HepG2 (cell line): ENCODE data around the gene MAPK14. TPM values are rescaled to one million over a fixed set of nuclear protein-coding genes. Genes with fewer than 3 reads are reported as not detected.

ENCODE experiments used
- ATAC-seq: fragments of 200-7000 bp; cut with Tn5 transposase; 3 replicates; pipeline ENCODE4 v1.9.1; 2020; ENCODE audit warnings: mild to moderate bottlenecking, moderate library complexity
- BruUV-seq: library from RNA; stranded (reverse); fragments of 400-500 nt; replicated peaks from 2 replicates; lab custom pipeline; 2021; lab: Mats Ljungman, UMichigan
- CTCF ChIA-PET: fragments of 300-600 bp; formaldehyde crosslinking; extraction: SDS; loops from one replicate; lab custom pipeline; 2021; ENCODE audit warnings: low total read pairs, inconsistent platforms, low intra/inter-chr PET ratio; lab: Yijun Ruan, JAX
- POLR2A ChIA-PET: fragments of 350-600 bp; sonication (Branson Sonifier 250); formaldehyde crosslinking; loops from one replicate; lab custom pipeline; 2020; ENCODE audit warnings: antibody characterized with exemption, inconsistent platforms; lab: Yijun Ruan, JAX
- DNase-seq: peaks from one replicate; pipeline ENCODE4 v3.0.0-alpha.2; 2015; ENCODE audit warnings: low spot score
- FAIRE-seq: peaks from 3 replicates; lab custom pipeline; 2011; peaks lifted over from hg19 to GRCh38; lab: Jason Lieb, UNC
- H2AFZ ChIP-seq: one replicate; pipeline ENCODE4 v1.6.1; 2011; ENCODE audit warnings: low read length, inconsistent platforms
- H3K27ac ChIP-seq: fragments of 300-600 bp; 3 replicates; pipeline ENCODE4 v1.8.0; 2011; ENCODE audit warnings: mixed run types, mild to moderate bottlenecking, mixed read lengths, low read length, inconsistent platforms; ENCODE audit not compliant: insufficient read depth; ENCODE audit errors: extremely low read length
- H3K27me3 ChIP-seq, 2 experiments: fragments of 200-600 bp in 1 of 2; 2 replicates in 1 of 2; 3 replicates in 1 of 2; pipeline versions ENCODE4 v1.6.0 to v1.8.0; 2011; ENCODE audit warnings: low read length in 2 of 2, mild to moderate bottlenecking in 2 of 2, moderate library complexity in 2 of 2, inconsistent platforms in 1 of 2; ENCODE audit not compliant: insufficient read depth in 2 of 2, control insufficient read depth in 1 of 2
- H3K36me3 ChIP-seq, 2 experiments: fragments of 200-600 bp in 1 of 2; replicated peaks in 1 of 2; 2 replicates in 1 of 2; 3 replicates in 1 of 2; pipeline versions ENCODE4 v1.5.1 to v1.8.0; 2011; ENCODE audit warnings: low read length in 2 of 2, inconsistent platforms in 1 of 2; ENCODE audit not compliant: insufficient read depth in 2 of 2, control insufficient read depth in 1 of 2
- H3K4me1 ChIP-seq: 2 replicates; pipeline ENCODE4 v1.5.1; 2012; ENCODE audit warnings: low read length, inconsistent platforms; ENCODE audit not compliant: insufficient read depth
- H3K4me2 ChIP-seq: 2 replicates; pipeline ENCODE4 v1.6.0; 2011; ENCODE audit warnings: low read depth, low read length, inconsistent platforms
- H3K4me3 ChIP-seq, 3 experiments: fragments of 200-600 bp in 1 of 3; sonication (generic), shearing (Covaris generic) in 1 of 3; replicated peaks in 1 of 3; 2 replicates each; pipeline ENCODE4 v1.5.1; 2011 to 2016; ENCODE audit warnings: low read length in 3 of 3, inconsistent platforms in 2 of 3, low read depth in 2 of 3, mild to moderate bottlenecking in 2 of 3, control low read depth in 1 of 3, mixed read lengths in 1 of 3; ENCODE audit not compliant: insufficient read depth in 1 of 3
- H3K79me2 ChIP-seq: one replicate; pipeline ENCODE4 v1.6.1; 2011; ENCODE audit warnings: low read length, inconsistent platforms; ENCODE audit not compliant: insufficient read depth
- H3K9ac ChIP-seq: 2 replicates; pipeline ENCODE4 v1.6.0; 2011; ENCODE audit warnings: mild to moderate bottlenecking, low read depth, low read length, inconsistent platforms; ENCODE audit not compliant: insufficient read depth
- H3K9me3 ChIP-seq: 2 replicates; pipeline ENCODE4 v1.5.1; 2012; ENCODE audit warnings: mild to moderate bottlenecking, low read length
- H4K20me1 ChIP-seq: 2 replicates; pipeline ENCODE4 v1.6.0; 2011; ENCODE audit warnings: inconsistent platforms, mild to moderate bottlenecking, low read length, moderate library complexity; ENCODE audit not compliant: insufficient read depth
- BRF2 ChIP-seq: sonication (generic); formaldehyde crosslinking; IDR thresholded peaks from 2 replicates; pipeline ENCODE4 v1.8.1; 2022; ENCODE audit warnings: mild to moderate bottlenecking, missing genetic modification reagents
- FLYWCH1 ChIP-seq: sonication (generic); formaldehyde crosslinking; IDR thresholded peaks from 2 replicates; pipeline ENCODE4 v1.8.1; 2023; ENCODE audit warnings: mild to moderate bottlenecking, missing genetic modification reagents
- GABPB1 ChIP-seq: IDR thresholded peaks from 2 replicates; pipeline ENCODE4 v1.6.1; 2016; ENCODE audit warnings: mild to moderate bottlenecking, missing genetic modification reagents, moderate library complexity, missing compliant biosample characterization
- NCOA1 ChIP-seq: sonication (generic); formaldehyde crosslinking; IDR thresholded peaks from 2 replicates; pipeline ENCODE4 v1.9.0; 2021; ENCODE audit warnings: missing genetic modification reagents
- RARG ChIP-seq: sonication (generic); formaldehyde crosslinking; IDR thresholded peaks from 2 replicates; pipeline ENCODE4 v1.4.0; 2020; ENCODE audit warnings: low read depth, mild to moderate bottlenecking, missing genetic modification reagents
- YEATS4 ChIP-seq: sonication (generic); formaldehyde crosslinking; IDR thresholded peaks from 2 replicates; pipeline ENCODE4 v1.4.0; 2020; ENCODE audit warnings: missing genetic modification reagents, borderline replicate concordance
- ZNF556 ChIP-seq: sonication (generic); formaldehyde crosslinking; IDR thresholded peaks from 2 replicates; pipeline ENCODE4 v1.4.0; 2020; ENCODE audit warnings: mild to moderate bottlenecking, missing genetic modification reagents, borderline replicate concordance
- ZXDC ChIP-seq: sonication (generic); formaldehyde crosslinking; IDR thresholded peaks from 2 replicates; pipeline ENCODE4 v1.5.0; 2020; ENCODE audit warnings: mild to moderate bottlenecking, missing genetic modification reagents
- WGBS: methylation state at CpG from one replicate; pipeline ENCODE4 v1.1.6; 2017; ENCODE audit warnings: low lambda C conversion rate; 5-methylcytosine and 5-hydroxymethylcytosine counted together
- in situ Hi-C: cut with HindIII; loops from 2 replicates; pipeline ENCODE4 v1.10.0; 2017; ENCODE audit warnings: low pct_unique_long_range_greater_than_20kb; ENCODE audit not compliant: extremely low pct_ligation_motif_present
- intact Hi-C: fragments of 100-400 bp; cut with micrococcal nuclease; formaldehyde crosslinking; loops from one replicate; pipeline ENCODE4 v1.10.0; 2022; ENCODE audit not compliant: unreplicated experiment
- polyA plus RNA-seq, 8 experiments: library from polyadenylated mRNA; depleted of rRNA in 3 of 8; stranded (reverse) in 7 of 8; unstranded in 1 of 8; fragments of >200 nt; fragmentation: Illumina TruSeq in 4 of 8; extraction: Trizol in 4 of 8; gene quantifications; 2 replicates each; pipeline versions ENCODE4 v1.2.1 to v1.2.3, GENCODE V29; 2011 to 2016; ENCODE audit warnings: low read depth in 4 of 8, missing spikeins in 1 of 8, mixed read lengths in 1 of 8; ENCODE audit not compliant: insufficient read depth in 1 of 8
- total RNA-seq, 5 experiments: library from RNA; depleted of rRNA; stranded (reverse); fragments of >200 nt; fragmentation: Illumina TruSeq; extraction: Trizol; gene quantifications; 2 replicates each; pipeline ENCODE4 v1.2.3, GENCODE V29; 2016; ENCODE audit warnings: low read depth in 1 of 5
- TF ChIP-seq, protein P1 (sequence below): sonication (generic); formaldehyde crosslinking; IDR thresholded peaks from 2 replicates; pipeline ENCODE4 v1.4.0; 2020; ENCODE audit warnings: missing genetic modification reagents
- TF ChIP-seq, protein P2 (sequence below): sonication (generic); formaldehyde crosslinking; IDR thresholded peaks from 2 replicates; pipeline ENCODE4 v1.4.0; 2020; ENCODE audit warnings: missing genetic modification reagents, borderline replicate concordance
- TF ChIP-seq, protein P3 (sequence below): sonication (generic); formaldehyde crosslinking; IDR thresholded peaks from 2 replicates; pipeline ENCODE4 v1.4.0; 2020; ENCODE audit warnings: missing genetic modification reagents

Gene MAPK14
- total and polyA plus RNA-seq, 2 of the 13 experiments (the other 11 are each of a cell fraction or from before 2014, with no cell fraction given) = 66.3 to 67.3 TPM

DNA sequence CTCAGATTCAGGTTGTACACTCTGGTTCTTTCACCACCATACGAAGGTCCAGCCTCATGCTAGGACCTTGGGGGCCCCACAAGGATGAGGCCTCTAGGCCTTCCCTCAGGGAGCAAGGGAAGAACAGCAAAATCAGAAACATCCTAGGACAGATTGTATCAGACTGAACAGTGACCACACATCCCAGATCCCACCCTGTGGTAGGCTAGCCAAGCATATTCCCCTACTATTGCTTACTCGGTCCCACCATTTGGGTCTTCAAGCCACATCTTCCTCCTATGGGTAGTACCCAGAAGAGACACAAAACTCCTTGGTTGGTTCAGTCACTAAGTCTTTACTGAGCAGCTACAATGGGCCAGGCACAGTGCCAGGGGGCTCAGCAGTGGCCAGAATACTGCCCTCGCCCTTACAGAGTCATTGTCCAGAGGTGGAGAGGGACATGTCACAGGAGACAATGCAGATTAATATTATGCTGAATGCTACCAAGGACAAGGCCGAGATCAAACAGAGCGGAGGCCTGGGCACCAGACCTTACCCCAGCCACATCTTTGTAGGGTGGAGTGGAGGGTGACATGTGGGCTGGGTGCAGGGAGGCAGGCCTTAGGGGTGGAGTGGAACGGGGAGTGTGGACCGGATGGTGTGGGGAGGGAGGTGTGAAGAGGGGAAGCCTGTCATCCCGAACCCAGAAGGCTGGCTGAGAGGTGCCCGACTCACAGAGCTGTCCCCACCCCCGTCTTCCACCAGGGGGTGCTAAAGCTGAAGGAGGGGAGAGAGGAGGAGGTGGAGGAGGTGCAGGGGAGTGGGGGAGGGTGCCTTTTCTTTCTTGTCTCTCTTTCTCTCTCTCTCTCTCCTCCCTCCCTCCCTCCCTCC, 95.9 kb downstream of the MAPK14 start:
- BruUV-seq = no TSS peak
- Histone ChIP-seq H4K20me1 (no peaks in the 10 kb centered on the region), H3K36me3 (0 out of 5 replicates have a peak, but pooled peaks cover 0 to 1% of the 10 kb centered on the region in 2 experiments), H3K9ac (no peak overlapping the region), H3K9me3 (no peaks in the 10 kb centered on the region), H3K79me2 (no peaks in the 10 kb centered on the region), H3K27me3 (no peaks in the 10 kb centered on the region), H3K4me3 (0 out of 6 replicates have a peak overlapping the region, but pooled peaks of 1 of the 3 experiments have one; percentile 17), H2AFZ (no peak overlapping the region), H3K4me1 (peaks cover 55% of the 10 kb centered on the region), H3K4me2 (peak overlapping the region; percentile 54), H3K27ac (no peak overlapping the region)
- WGBS = 26% methylated on average over 10 of the region's 10 CpGs
- ATAC-seq (peak; percentile 63), FAIRE-seq (peak; percentile 28), DNase-seq (peak; percentile 83)
- ChIA-PET CTCF (interaction anchor here (1.0 to 2.5 kb wide), 3 partner anchors 73 to 236 kb away, joined by 4 to 20 read pairs (median 6); partner anchors contain the start of gene BRPF3), POLR2A (interaction anchor here (2.7 to 4.2 kb wide), 2 partner anchors 8 to 28 kb away, joined by 13 to 29 read pairs; no protein-coding TSS in a partner anchor)
- intact Hi-C loops = loop anchor here (1.0 kb wide), 1 partner anchor 237 kb away; no protein-coding TSS in a partner anchor
- in situ Hi-C loops = no loop called here
- TF ChIP-seq, protein P1, sequence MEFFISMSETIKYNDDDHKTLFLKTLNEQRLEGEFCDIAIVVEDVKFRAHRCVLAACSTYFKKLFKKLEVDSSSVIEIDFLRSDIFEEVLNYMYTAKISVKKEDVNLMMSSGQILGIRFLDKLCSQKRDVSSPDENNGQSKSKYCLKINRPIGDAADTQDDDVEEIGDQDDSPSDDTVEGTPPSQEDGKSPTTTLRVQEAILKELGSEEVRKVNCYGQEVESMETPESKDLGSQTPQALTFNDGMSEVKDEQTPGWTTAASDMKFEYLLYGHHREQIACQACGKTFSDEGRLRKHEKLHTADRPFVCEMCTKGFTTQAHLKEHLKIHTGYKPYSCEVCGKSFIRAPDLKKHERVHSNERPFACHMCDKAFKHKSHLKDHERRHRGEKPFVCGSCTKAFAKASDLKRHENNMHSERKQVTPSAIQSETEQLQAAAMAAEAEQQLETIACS (CRISPR knock-in tag) = no peak
- TF ChIP-seq YEATS4 (CRISPR knock-in tag) (no peak), RARG (CRISPR knock-in tag) (0 out of 2 replicates have a peak, but pooled peaks have one; percentile 37), GABPB1 (CRISPR knock-in tag) (no peak), NCOA1 (CRISPR knock-in tag) (no peak), ZNF556 (CRISPR knock-in tag) (peak; percentile 24; the same call in 1 of the 2 replicates), ZXDC (CRISPR knock-in tag) (no peak), FLYWCH1 (CRISPR knock-in tag) (no peak), BRF2 (CRISPR knock-in tag) (no peak)
- TF ChIP-seq, protein P2, sequence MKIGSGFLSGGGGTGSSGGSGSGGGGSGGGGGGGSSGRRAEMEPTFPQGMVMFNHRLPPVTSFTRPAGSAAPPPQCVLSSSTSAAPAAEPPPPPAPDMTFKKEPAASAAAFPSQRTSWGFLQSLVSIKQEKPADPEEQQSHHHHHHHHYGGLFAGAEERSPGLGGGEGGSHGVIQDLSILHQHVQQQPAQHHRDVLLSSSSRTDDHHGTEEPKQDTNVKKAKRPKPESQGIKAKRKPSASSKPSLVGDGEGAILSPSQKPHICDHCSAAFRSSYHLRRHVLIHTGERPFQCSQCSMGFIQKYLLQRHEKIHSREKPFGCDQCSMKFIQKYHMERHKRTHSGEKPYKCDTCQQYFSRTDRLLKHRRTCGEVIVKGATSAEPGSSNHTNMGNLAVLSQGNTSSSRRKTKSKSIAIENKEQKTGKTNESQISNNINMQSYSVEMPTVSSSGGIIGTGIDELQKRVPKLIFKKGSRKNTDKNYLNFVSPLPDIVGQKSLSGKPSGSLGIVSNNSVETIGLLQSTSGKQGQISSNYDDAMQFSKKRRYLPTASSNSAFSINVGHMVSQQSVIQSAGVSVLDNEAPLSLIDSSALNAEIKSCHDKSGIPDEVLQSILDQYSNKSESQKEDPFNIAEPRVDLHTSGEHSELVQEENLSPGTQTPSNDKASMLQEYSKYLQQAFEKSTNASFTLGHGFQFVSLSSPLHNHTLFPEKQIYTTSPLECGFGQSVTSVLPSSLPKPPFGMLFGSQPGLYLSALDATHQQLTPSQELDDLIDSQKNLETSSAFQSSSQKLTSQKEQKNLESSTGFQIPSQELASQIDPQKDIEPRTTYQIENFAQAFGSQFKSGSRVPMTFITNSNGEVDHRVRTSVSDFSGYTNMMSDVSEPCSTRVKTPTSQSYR = peak; percentile 93
- TF ChIP-seq, protein P3, sequence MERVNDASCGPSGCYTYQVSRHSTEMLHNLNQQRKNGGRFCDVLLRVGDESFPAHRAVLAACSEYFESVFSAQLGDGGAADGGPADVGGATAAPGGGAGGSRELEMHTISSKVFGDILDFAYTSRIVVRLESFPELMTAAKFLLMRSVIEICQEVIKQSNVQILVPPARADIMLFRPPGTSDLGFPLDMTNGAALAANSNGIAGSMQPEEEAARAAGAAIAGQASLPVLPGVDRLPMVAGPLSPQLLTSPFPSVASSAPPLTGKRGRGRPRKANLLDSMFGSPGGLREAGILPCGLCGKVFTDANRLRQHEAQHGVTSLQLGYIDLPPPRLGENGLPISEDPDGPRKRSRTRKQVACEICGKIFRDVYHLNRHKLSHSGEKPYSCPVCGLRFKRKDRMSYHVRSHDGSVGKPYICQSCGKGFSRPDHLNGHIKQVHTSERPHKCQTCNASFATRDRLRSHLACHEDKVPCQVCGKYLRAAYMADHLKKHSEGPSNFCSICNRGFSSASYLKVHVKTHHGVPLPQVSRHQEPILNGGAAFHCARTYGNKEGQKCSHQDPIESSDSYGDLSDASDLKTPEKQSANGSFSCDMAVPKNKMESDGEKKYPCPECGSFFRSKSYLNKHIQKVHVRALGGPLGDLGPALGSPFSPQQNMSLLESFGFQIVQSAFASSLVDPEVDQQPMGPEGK (CRISPR knock-in tag) = no peak; the same call in 1 of the 2 replicates
